ENCODE results near the gene ZNF541.

ZNF541 gene, protein sequence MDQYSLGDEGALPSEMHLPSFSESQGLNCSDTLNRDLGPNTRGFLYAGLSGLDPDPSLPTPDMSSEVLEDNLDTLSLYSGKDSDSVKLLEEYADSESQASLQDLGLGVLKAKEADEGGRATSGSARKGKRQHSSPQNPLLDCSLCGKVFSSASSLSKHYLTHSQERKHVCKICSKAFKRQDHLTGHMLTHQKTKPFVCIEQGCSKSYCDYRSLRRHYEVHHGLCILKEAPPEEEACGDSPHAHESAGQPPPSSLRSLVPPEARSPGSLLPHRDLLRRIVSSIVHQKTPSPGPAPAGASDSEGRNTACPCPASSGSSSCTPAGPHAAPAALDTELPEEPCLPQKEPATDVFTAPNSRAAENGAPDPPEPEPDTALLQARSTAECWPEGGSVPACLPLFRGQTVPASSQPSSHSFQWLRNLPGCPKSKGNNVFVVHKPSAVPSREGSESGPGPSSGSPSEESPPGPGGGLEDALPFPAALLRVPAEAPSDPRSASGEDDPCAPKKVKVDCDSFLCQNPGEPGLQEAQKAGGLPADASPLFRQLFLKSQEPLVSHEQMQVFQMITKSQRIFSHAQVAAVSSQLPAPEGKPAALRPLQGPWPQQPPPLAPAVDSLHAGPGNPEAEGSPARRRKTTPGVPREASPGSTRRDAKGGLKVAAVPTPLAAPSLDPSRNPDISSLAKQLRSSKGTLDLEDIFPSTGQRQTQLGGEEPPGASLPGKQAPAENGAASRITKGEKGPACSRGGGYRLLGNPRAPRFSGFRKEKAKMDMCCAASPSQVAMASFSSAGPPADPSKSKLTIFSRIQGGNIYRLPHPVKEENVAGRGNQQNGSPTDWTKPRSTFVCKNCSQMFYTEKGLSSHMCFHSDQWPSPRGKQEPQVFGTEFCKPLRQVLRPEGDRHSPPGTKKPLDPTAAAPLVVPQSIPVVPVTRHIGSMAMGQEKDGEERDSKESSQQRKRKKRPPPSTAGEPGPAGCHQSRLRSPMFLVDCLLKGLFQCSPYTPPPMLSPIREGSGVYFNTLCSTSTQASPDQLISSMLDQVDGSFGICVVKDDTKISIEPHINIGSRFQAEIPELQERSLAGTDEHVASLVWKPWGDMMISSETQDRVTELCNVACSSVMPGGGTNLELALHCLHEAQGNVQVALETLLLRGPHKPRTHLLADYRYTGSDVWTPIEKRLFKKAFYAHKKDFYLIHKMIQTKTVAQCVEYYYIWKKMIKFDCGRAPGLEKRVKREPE (N-terminal part only)

DNA sequence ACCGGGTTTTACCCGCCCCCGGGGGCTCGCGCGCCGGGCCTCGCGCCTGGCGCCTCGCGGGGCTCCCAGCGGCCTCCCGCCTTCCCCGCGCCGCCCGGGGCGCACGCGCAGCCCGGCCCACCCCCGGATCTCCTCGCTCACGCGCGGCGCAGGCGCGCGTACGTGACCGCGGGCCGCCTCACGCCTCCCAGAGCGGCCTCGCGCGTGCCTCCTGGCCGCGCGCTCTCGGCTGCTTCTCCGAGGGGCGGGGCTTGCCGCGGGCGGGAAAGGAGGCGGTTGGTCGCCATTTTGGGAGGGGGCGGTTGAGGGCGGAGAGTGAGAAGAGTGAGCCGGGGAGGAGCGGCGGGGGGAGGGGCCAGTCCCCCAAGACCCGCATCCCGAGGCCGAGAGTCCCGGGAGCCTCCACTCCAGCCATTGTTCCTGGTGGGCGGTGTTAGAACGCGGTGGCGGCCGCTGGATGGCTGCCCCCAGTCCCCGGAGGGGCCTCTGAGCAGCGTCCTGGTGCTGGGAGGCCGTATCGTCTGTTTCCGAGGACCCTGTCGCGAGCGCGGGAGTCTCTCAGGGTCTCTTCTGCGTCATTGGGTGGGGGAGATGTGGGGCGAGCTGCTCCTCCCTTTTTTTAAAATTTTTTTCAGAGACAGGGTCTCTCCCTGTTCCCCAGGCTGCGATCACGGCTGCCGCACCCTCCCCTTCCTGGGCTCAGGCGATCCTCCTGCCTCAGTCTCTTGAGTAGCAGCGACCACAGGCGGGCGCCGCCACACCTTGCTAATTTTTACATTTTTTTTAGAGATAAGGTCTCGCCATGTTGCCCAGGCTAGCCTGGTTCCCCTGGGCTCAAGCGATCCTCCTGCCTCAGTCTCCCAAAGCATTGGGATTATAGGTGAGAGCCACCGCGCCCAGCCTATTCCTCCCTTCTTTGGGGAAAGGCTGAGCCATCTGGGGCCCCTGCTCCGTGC lies at the start of gene ZNF541:
Gene ZNF541 (minus strand): TSS at position 78 of the 956 bp plus-strand sequence. CDS start 17,292 bp downstream, outside the sequence.
- DNase-seq (ENCODE audit: low spot score), result peak; percentile 57

DNA sequence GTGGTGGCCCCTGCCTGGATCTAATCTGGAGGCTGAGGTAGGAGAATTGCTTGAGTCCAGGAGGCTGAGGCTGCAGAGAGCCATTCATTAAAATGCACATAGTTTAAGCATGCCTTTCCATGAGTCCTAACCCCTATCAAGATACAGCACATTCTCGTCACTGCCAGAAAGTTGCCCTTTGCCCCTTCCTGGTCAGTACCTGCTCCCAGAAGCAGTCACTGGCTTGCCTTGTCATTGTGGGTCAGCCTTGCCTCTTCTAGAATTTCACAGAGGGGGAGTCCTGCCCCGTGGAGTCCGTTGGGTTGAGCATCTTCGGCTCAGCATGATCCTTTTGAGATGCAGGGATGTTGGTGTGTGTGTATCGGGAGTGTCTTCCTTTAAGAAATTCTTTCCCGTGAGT lies 46.8 kb upstream of the ZNF541 start:
- no peak for DNase-seq (ENCODE audit: low spot score)

- DNase-seq (ENCODE audit: low spot score), result no peak
These were observed 45.8 kb upstream of the ZNF541 start for GRCh38 chr19:47618771-47619170.

GRCh38 chr19:47615714-47616113 lies 42.8 kb upstream of the ZNF541 start:
- DNase-seq (ENCODE audit: low spot score), result peak; percentile 94

- no peak for DNase-seq (ENCODE audit: low spot score)
These were observed 42.3 kb upstream of the ZNF541 start for GRCh38 chr19:47615230-47615629.

DNA sequence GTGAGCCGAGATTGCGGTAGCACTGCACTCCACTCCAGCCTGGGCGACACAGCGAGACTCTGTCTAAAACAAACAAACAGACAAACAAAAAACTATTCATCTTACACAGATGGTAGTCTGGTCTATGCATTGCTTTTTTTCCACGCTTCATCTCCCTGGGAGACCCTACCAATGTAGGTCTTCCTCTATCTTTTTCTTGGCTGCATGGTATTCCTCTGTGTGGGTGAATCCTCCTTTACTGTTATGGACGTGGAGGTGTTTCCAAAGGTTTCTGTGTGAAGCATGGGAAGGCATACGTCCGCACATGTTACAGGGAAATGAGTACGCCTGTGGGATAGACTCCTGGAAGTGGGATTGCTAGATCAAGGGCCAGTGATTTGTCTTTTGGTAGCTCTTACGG lies 41.6 kb upstream of the ZNF541 start:
- no peak for DNase-seq (ENCODE audit: low spot score)

DNA sequence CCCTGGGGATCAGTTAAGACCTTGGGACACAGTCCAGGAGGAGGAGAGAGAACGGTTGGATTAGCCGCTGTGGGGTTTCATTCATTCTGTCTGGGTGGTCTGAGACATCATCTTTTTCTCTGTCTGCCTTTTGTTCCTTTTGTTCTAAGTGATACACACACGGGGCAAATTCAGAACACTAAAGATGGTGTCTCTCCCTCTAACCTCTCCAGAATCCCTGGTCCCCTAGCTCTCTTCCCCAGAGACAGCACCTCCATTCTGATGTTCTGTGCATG lies 41.0 kb upstream of the ZNF541 start:
- DNase-seq (ENCODE audit: low spot score), result no peak

- peak; percentile 33 for DNase-seq (ENCODE audit: low spot score)
These were observed 40.4 kb upstream of the ZNF541 start for GRCh38 chr19:47613165-47614020.

DNA sequence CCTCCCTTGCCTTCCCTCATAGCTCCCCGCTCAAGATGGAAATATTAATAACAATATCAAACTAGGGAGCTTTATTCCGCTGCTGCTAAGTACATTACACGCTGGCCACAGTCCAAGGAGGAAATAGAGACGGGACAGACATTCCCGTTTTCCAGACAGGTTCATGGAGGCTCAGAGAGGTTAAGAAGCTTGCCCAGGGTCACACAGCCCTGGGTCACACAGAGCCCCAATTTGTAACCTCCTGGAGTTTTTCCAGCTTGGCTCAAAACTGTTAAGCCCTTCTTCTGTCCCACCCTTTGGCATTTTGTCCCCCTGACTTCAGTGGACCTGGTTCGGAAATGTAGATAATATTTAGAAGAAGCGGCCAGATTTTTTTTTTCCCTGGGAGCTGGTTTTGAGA lies 38.0 kb upstream of the ZNF541 start:
- no peak for DNase-seq (ENCODE audit: low spot score)

DNA sequence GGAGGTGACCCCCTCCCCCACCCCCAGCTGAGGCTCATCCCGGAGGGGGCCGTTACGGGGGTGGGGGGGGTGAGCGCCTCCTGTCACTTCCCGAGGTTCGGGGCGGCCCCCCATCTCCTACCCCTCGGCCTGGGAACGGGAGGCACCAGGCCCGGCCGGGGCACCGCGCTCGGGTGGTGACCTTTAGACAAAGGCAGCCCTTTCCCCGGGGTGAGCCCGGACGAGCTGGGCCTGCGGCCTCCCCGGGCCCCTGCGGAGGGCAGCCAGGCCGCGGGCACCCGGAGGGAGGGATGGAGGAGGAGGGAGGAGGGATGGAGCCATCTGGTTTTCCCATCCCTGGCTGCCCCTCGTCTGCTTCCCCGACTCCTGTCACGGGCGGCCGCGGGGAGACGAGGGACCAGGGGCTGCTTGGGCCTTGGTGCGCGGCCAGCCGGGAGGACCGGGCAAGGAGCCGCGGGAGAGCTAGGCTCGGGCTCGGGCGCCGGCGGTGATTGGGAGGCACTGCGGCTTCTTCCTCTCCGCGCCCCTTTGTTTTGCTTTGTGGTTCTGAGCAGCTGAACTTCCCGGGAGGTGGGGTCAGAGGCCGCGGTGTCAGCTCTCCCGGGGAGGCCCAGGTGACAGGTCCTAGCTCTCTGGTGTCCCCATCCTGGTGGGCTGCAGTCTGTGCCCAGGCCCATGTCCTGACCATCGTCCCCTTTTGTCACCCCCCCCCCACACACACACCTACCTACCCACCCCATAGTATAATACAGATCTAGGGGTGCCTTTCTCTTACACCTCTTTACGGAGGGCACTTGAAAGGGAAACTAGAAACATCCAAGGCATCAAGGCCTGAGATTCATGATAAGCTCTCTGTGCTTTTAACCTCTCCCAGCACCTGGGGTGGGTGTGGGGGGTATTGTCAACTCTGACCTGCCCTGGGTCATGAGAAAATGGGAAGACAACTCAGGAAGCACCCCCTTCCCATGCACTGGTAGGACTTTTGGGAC lies 37.3 kb upstream of the ZNF541 start:
- DNase-seq (ENCODE audit: low spot score), result no peak

- DNase-seq (ENCODE audit: low spot score), result peak; percentile 70
These were observed 36.3 kb upstream of the ZNF541 start, which contains the start of gene BICRA for GRCh38 chr19:47608969-47609905. Gene BICRA, plus strand, starts transcription at chr19:47609134. Its CDS starts 64,441 bp downstream, at chr19:47673575.

GRCh38 chr19:47608074-47608918 lies 35.3 kb upstream of the ZNF541 start:
- DNase-seq (ENCODE audit: low spot score), result peak; percentile 95

GRCh38 chr19:47607564-47608073 lies 34.7 kb upstream of the ZNF541 start:
- no peak for DNase-seq (ENCODE audit: low spot score)

GRCh38 chr19:47603706-47604565 lies 31.0 kb upstream of the ZNF541 start:
- no peak for DNase-seq (ENCODE audit: low spot score)

GRCh38 chr19:47601180-47601904 lies 28.4 kb upstream of the ZNF541 start:
- DNase-seq (ENCODE audit: low spot score), result no peak
